NCI-H748 treated with DMSO at 0.1 percent for 48 hours (cell line): ENCODE results near the gene TMEM269.

Experiments used
- DNase-seq: peaks from one replicate; lab custom pipeline; 2025; lab: John Stamatoyannopoulos, UW

The TMEM269 gene

GRCh38 chr1:42784946-42785693 lies at the start of gene TMEM269:
Gene TMEM269 (plus strand): TSS chr1:42784991. CDS start chr1:42789894, 4,903 bp downstream.
- DNase-seq: no peak

- no peak for DNase-seq
Observed at GRCh38 chr1:42735056-42735455, 49.7 kb upstream of the TMEM269 start.

- DNase-seq: no peak
Observed at GRCh38 chr1:42735477-42736105, 49.2 kb upstream of the TMEM269 start.

GRCh38 chr1:42736152-42736551 lies 48.6 kb upstream of the TMEM269 start:
- DNase-seq: no peak

- DNase-seq: no peak
Observed at GRCh38 chr1:42736571-42737200, 48.1 kb upstream of the TMEM269 start.

GRCh38 chr1:42737257-42737656 lies 47.5 kb upstream of the TMEM269 start:
- no peak for DNase-seq

- DNase-seq: no peak
Observed at GRCh38 chr1:42737986-42738677, 46.7 kb upstream of the TMEM269 start.

- no peak for DNase-seq
Observed at GRCh38 chr1:42738678-42739226, 46.0 kb upstream of the TMEM269 start.

- DNase-seq: no peak
Observed at GRCh38 chr1:42739753-42740700, 44.8 kb upstream of the TMEM269 start, which contains the start of gene CLDN19. Gene CLDN19 (minus strand): TSS chr1:42740236. CDS start chr1:42740063, 173 bp downstream.

- DNase-seq: no peak
Observed at GRCh38 chr1:42740851-42741580, 43.8 kb upstream of the TMEM269 start.

GRCh38 chr1:42741706-42742105 lies 43.1 kb upstream of the TMEM269 start:
- DNase-seq: no peak

GRCh38 chr1:42742141-42742540 lies 42.6 kb upstream of the TMEM269 start:
- DNase-seq: no peak

GRCh38 chr1:42742617-42743316 lies 42.0 kb upstream of the TMEM269 start:
- DNase-seq: no peak

GRCh38 chr1:42743317-42744147 lies 41.3 kb upstream of the TMEM269 start:
- no peak for DNase-seq

GRCh38 chr1:42744148-42744413 lies 40.7 kb upstream of the TMEM269 start:
- DNase-seq: no peak

GRCh38 chr1:42745851-42746250 lies 38.9 kb upstream of the TMEM269 start:
- DNase-seq: no peak

- DNase-seq: no peak
Observed at GRCh38 chr1:42746436-42747105, 38.2 kb upstream of the TMEM269 start.

GRCh38 chr1:42747125-42747524 lies 37.7 kb upstream of the TMEM269 start:
- peak; percentile 80 for DNase-seq
